Fibroblast of lung (primary cell): ENCODE results near the gene IBSP. TPM values are rescaled to one million over a fixed set of nuclear protein-coding genes. Genes with fewer than 3 reads are reported as not detected.
A peak's percentile ranks its signal among the peaks of the same experiment; 100 is the strongest.

Source experiments
- DNase-seq, 2 donors: peaks; one replicate each; pipeline versions ENCODE4 v3.0.0 to v3.0.0-alpha.2; 2010; ENCODE audit warnings: low read depth in 2 of 2
- H2AFZ ChIP-seq: 2 replicates; pipeline ENCODE4 v1.5.1; 2012; ENCODE audit warnings: low read length, control low read depth, inconsistent platforms
- H3K27ac ChIP-seq: 2 replicates; pipeline ENCODE4 v1.5.1; 2011; ENCODE audit warnings: low read length, control low read depth; ENCODE audit not compliant: insufficient read depth
- H3K27me3 ChIP-seq: 2 replicates; pipeline ENCODE4 v1.5.1; 2011; ENCODE audit warnings: mild to moderate bottlenecking, low read length; ENCODE audit not compliant: control insufficient read depth, insufficient read depth
- H3K36me3 ChIP-seq: 2 replicates; pipeline ENCODE4 v1.5.1; 2011; ENCODE audit warnings: low read length; ENCODE audit not compliant: control insufficient read depth, insufficient read depth
- H3K4me1 ChIP-seq: 2 replicates; pipeline ENCODE4 v1.5.1; 2011; ENCODE audit warnings: low read length; ENCODE audit not compliant: control insufficient read depth, insufficient read depth; ENCODE audit errors: extremely low read depth
- H3K4me2 ChIP-seq: 2 replicates; pipeline ENCODE4 v1.5.1; 2011; ENCODE audit warnings: low read length, control low read depth; ENCODE audit not compliant: insufficient read depth; ENCODE audit errors: extremely low read depth
- H3K4me3 ChIP-seq, 4 experiments: fragments of 200-600 bp in 1 of 4; sonication (generic) in 1 of 4; replicated peaks in 1 of 4; 2 replicates each; pipeline ENCODE4 v1.5.1; 2011 to 2016; ENCODE audit warnings: low read length in 4 of 4, low read depth in 3 of 4, mild to moderate bottlenecking in 3 of 4, control low read depth in 2 of 4, inconsistent platforms in 1 of 4, mixed read lengths in 1 of 4; ENCODE audit not compliant: insufficient read depth in 1 of 4; ENCODE audit errors: control extremely low read depth in 1 of 4
- H3K79me2 ChIP-seq: 2 replicates; pipeline ENCODE4 v1.5.1; 2012; ENCODE audit warnings: mild to moderate bottlenecking, low read length, inconsistent platforms; ENCODE audit not compliant: control insufficient read depth, insufficient read depth
- H3K9ac ChIP-seq: 2 replicates; pipeline ENCODE4 v1.5.1; 2011; ENCODE audit warnings: mild to moderate bottlenecking, low read length, control low read depth; ENCODE audit not compliant: insufficient read depth
- H3K9me3 ChIP-seq: 2 replicates; pipeline ENCODE4 v1.5.1; 2012; ENCODE audit warnings: low read depth, low read length; ENCODE audit not compliant: control insufficient read depth, insufficient read depth
- H4K20me1 ChIP-seq: 2 replicates; pipeline ENCODE4 v1.5.1; 2011; ENCODE audit warnings: low read length; ENCODE audit not compliant: control insufficient read depth, insufficient read depth; ENCODE audit errors: extremely low read depth
- CTCF ChIP-seq, 2 donors: IDR thresholded peaks in 1 of 2; conservative IDR thresholded peaks in 1 of 2; 1 replicate in 1 of 2; 2 replicates in 1 of 2; pipeline ENCODE4 v1.5.1; 2011 to 2012; ENCODE audit warnings: low read length in 2 of 2, control low read depth in 1 of 2, inconsistent platforms in 1 of 2, low read depth in 1 of 2, mild to moderate bottlenecking in 1 of 2
- EZH2 ChIP-seq: IDR thresholded peaks from 2 replicates; pipeline ENCODE4 v1.5.1; 2012; ENCODE audit warnings: low read length, control low read depth, mild to moderate bottlenecking; ENCODE audit errors: missing control alignments
- polyA plus RNA-seq, 2 donors: library from polyadenylated mRNA; depleted of rRNA in 1 of 2; stranded (reverse) in 1 of 2; unstranded in 1 of 2; fragments of >200 nt; gene quantifications; 2 replicates each; pipeline ENCODE4 v1.2.1, GENCODE V29; 2011 to 2012; ENCODE audit warnings: missing spikeins in 1 of 2
- total RNA-seq: library from RNA; depleted of rRNA; stranded (reverse); fragments of >200 nt; gene quantifications from 2 replicates; pipeline ENCODE4 v1.2.1, GENCODE V29; 2014

The IBSP gene
- total and polyA plus RNA-seq, 2 donors (not counting 1 experiment from before 2014, with no cell fraction given), result not detected

GRCh38 chr4:87823200-87823599 lies 23.8 kb downstream of the IBSP start:
- no peaks in the 10 kb centered on the region for H3K27me3 ChIP-seq
- DNase-seq, result no peak

GRCh38 chr4:87823724-87824123 lies 24.4 kb downstream of the IBSP start:
- H3K27ac ChIP-seq, result no peak overlapping the region
- no peaks in the 10 kb centered on the region for H4K20me1 ChIP-seq
- H3K4me2 ChIP-seq, result no peak overlapping the region
- no peak overlapping the region for H3K9ac ChIP-seq
- no peak overlapping the region for H2AFZ ChIP-seq
- DNase-seq, result no peak
- peaks cover 2% of the 10 kb centered on the region for H3K4me1 ChIP-seq
- H3K9me3 ChIP-seq, result no peaks in the 10 kb centered on the region
- no peaks in the 10 kb centered on the region for H3K27me3 ChIP-seq
- H3K36me3 ChIP-seq, result no peaks in the 10 kb centered on the region
- H3K79me2 ChIP-seq, result no peaks in the 10 kb centered on the region
- TF ChIP-seq EZH2, result no peak
- TF ChIP-seq CTCF (conservative IDR thresholded peaks at IDR 0.05 in 1 of 2, IDR thresholded peaks at IDR 0.05 in 1 of 2; ENCODE audit: low read depth in 1 of 2, low read length in 2 of 2), result no peak
- no peak overlapping the region for H3K4me3 ChIP-seq

More at GRCh38 chr4:87823200-87823599, 23.8 kb downstream of the IBSP start:
- no peak for TF ChIP-seq CTCF (conservative IDR thresholded peaks at IDR 0.05 in 1 of 2, IDR thresholded peaks at IDR 0.05 in 1 of 2; ENCODE audit: low read depth in 1 of 2, low read length in 2 of 2)
- Histone ChIP-seq H4K20me1 (no peaks in the 10 kb centered on the region), H3K9ac (no peak overlapping the region), H3K79me2 (no peaks in the 10 kb centered on the region), H3K36me3 (no peaks in the 10 kb centered on the region), H3K4me1 (peaks cover 2% of the 10 kb centered on the region), H3K27ac (no peak overlapping the region), H3K4me3 (no peak overlapping the region), H3K9me3 (no peaks in the 10 kb centered on the region), H2AFZ (no peak overlapping the region), H3K4me2 (no peak overlapping the region)

- no peak overlapping the region for H3K27ac ChIP-seq
- H4K20me1 ChIP-seq, result no peaks in the 10 kb centered on the region
- no peaks in the 10 kb centered on the region for H3K9me3 ChIP-seq
- H3K36me3 ChIP-seq, result no peaks in the 10 kb centered on the region
- no peak overlapping the region for H3K4me2 ChIP-seq
- H3K4me1 ChIP-seq, result peaks cover 2% of the 10 kb centered on the region
- H3K4me3 ChIP-seq, result no peak overlapping the region
- H2AFZ ChIP-seq, result no peak overlapping the region
- DNase-seq, result peak in 1 of 2 donors; percentile 8
- H3K79me2 ChIP-seq, result no peaks in the 10 kb centered on the region
- TF ChIP-seq CTCF (conservative IDR thresholded peaks at IDR 0.05 in 1 of 2, IDR thresholded peaks at IDR 0.05 in 1 of 2; ENCODE audit: low read depth in 1 of 2, low read length in 2 of 2), result no peak
- no peak for TF ChIP-seq EZH2
- no peaks in the 10 kb centered on the region for H3K27me3 ChIP-seq
- H3K9ac ChIP-seq, result no peak overlapping the region
These were observed 25.0 kb downstream of the IBSP start for GRCh38 chr4:87824352-87824751.
